ENCODE data around the gene PBX3.

- no peak for TF ChIP-seq ZNF274 (IDR thresholded peaks at IDR 0.05; ENCODE audit: low read depth, low read length)
- TF ChIP-seq SUZ12 (IDR thresholded peaks at IDR 0.05; ENCODE audit: extremely low read depth, insufficient read depth, insufficient read length) = no peak
Observed at GRCh38 chr9:125989524-125990180, 242.5 kb downstream of the PBX3 start.

All from NT2/D1 (cell line).